B cell (primary cell): ENCODE data around the gene MAPK10. TPM values are rescaled to one million over a fixed set of nuclear protein-coding genes. Genes with fewer than 3 reads are reported as not detected.

Experiments used
- ATAC-seq: fragments of 200-7000 bp; cut with Tn5 transposase; one replicate; pipeline ENCODE4 v1.10.0; 2021; ENCODE audit warnings: low read depth, mild to moderate bottlenecking, moderate number of reproducible peaks, moderate library complexity
- CTCF ChIA-PET: fragments of 350-600 bp; sonication (Branson Sonifier 250); formaldehyde crosslinking; loops from one replicate; lab custom pipeline; 2021; ENCODE audit warnings: antibody characterized with exemption, inconsistent platforms; lab: Charles Lee
- POLR2A ChIA-PET: fragments of 350-600 bp; sonication (Branson Sonifier 250); formaldehyde crosslinking; loops from one replicate; lab custom pipeline; 2021; ENCODE audit warnings: antibody characterized with exemption; lab: Charles Lee
- DNase-seq: peaks from one replicate; pipeline ENCODE4 v3.0.0; 2013
- H2AFZ ChIP-seq: 2 replicates; pipeline ENCODE4 v1.6.1; 2012; ENCODE audit warnings: mild to moderate bottlenecking, low read depth, low read length; ENCODE audit not compliant: insufficient read depth, poor library complexity, severe bottlenecking
- H3K27ac ChIP-seq, 2 donors: 1 replicate in 1 of 2; 2 replicates in 1 of 2; pipeline ENCODE4 v1.5.1; 2012 to 2013; ENCODE audit warnings: low read length in 2 of 2, mild to moderate bottlenecking in 2 of 2, moderate library complexity in 1 of 2
- H3K27me3 ChIP-seq, 4 experiments: fragments of 200-600 bp in 1 of 4; sonication (generic) in 1 of 4; replicated peaks in 1 of 4; 1 replicate in 2 of 4; 2 replicates in 2 of 4; pipeline versions ENCODE4 v1.6.1 to v1.7.0; 2013 to 2016; ENCODE audit warnings: low read length in 3 of 4, mild to moderate bottlenecking in 2 of 4, mixed read lengths in 1 of 4, moderate library complexity in 1 of 4; ENCODE audit not compliant: insufficient read depth in 4 of 4, control insufficient read depth in 3 of 4; ENCODE audit errors: control extremely low read depth in 1 of 4
- H3K36me3 ChIP-seq, 2 experiments: replicated peaks in 1 of 2; 1 replicate in 1 of 2; 2 replicates in 1 of 2; pipeline versions ENCODE4 v1.6.1 to v1.7.1; 2013; ENCODE audit warnings: low read length in 1 of 2; ENCODE audit not compliant: insufficient read depth in 2 of 2, control insufficient read depth in 1 of 2; ENCODE audit errors: control extremely low read depth in 1 of 2, extremely low read depth in 1 of 2
- H3K4me1 ChIP-seq, 2 donors: fragments of 200-600 bp in 1 of 2; sonication (generic) in 1 of 2; 1 replicate in 1 of 2; 2 replicates in 1 of 2; pipeline versions ENCODE4 v1.5.1 to v1.6.1; 2013 to 2017; ENCODE audit warnings: low read length in 2 of 2; ENCODE audit not compliant: control insufficient read depth in 2 of 2, insufficient read depth in 2 of 2
- H3K4me2 ChIP-seq: replicated peaks from 2 replicates; pipeline ENCODE3; 2012; ENCODE audit warnings: mild to moderate bottlenecking, low read depth, low read length; ENCODE audit not compliant: poor library complexity, severe bottlenecking
- H3K4me3 ChIP-seq, 5 experiments: fragments of 200-600 bp in 1 of 5; sonication (generic) in 1 of 5; 1 replicate in 3 of 5; 2 replicates in 2 of 5; pipeline versions ENCODE4 v1.5.1 to v1.7.0; 2011 to 2016; ENCODE audit warnings: low read length in 4 of 5, mild to moderate bottlenecking in 4 of 5, low read depth in 2 of 5, control low read depth in 1 of 5, moderate library complexity in 1 of 5; ENCODE audit not compliant: insufficient read depth in 1 of 5; ENCODE audit errors: control extremely low read depth in 1 of 5, extremely low read depth in 1 of 5
- H3K79me2 ChIP-seq: fragments of 200-600 bp; sonication (generic); one replicate; pipeline ENCODE4 v1.6.0; 2016; ENCODE audit warnings: low read length; ENCODE audit not compliant: control insufficient read depth, insufficient read depth
- H3K9ac ChIP-seq: fragments of 200-600 bp; sonication (generic); 2 replicates; pipeline ENCODE4 v1.6.1; 2017; ENCODE audit warnings: mild to moderate bottlenecking, low read length, moderate library complexity
- H3K9me3 ChIP-seq, 3 donors: one replicate each; pipeline versions ENCODE4 v1.6.1 to v1.7.1; 2013; ENCODE audit warnings: low read length in 2 of 3; ENCODE audit not compliant: control insufficient read depth in 2 of 3, insufficient read depth in 1 of 3; ENCODE audit errors: control extremely low read depth in 1 of 3
- H4K20me1 ChIP-seq: 2 replicates; pipeline ENCODE4 v1.6.0; 2012; ENCODE audit warnings: mild to moderate bottlenecking, low read length; ENCODE audit not compliant: insufficient read depth, control insufficient read depth, poor library complexity, severe bottlenecking
- H3K27ac Mint-ChIP-seq: one replicate; pipeline ENCODE4 v1.8.0; 2021; ENCODE audit warnings: mixed read lengths
- H3K27me3 Mint-ChIP-seq: one replicate; pipeline ENCODE4 v1.8.0; 2021; ENCODE audit warnings: mixed read lengths
- H3K4me1 Mint-ChIP-seq: one replicate; pipeline ENCODE4 v1.8.0; 2021; ENCODE audit warnings: mixed read lengths
- H3K4me3 Mint-ChIP-seq: one replicate; pipeline ENCODE4 v1.8.0; 2021; ENCODE audit warnings: mixed read lengths
- H3K9me3 Mint-ChIP-seq: one replicate; pipeline ENCODE4 v1.8.0; 2022; ENCODE audit warnings: mixed read lengths; ENCODE audit not compliant: insufficient read depth
- EZH2 ChIP-seq: IDR thresholded peaks from 2 replicates; pipeline ENCODE4 v1.6.1; 2012; ENCODE audit warnings: borderline replicate concordance, low read depth, mild to moderate bottlenecking, moderate library complexity, low read length; ENCODE audit not compliant: insufficient read depth, poor library complexity, severe bottlenecking
- WGBS: methylation state at CpG from one replicate; pipeline ENCODE4 v1.1.5; 2013; ENCODE audit warnings: missing lambda C conversion rate; ENCODE audit not compliant: insufficient coverage; 5-methylcytosine and 5-hydroxymethylcytosine counted together
- intact Hi-C: fragments of 100-400 bp; cut with micrococcal nuclease; formaldehyde crosslinking; loops from one replicate; pipeline ENCODE4 v1.10.0; 2022
- polyA plus RNA-seq: library from polyadenylated mRNA; depleted of rRNA; stranded (reverse); fragments of >200 nt; gene quantifications from 2 replicates; pipeline ENCODE4 v1.2.3, GENCODE V29; 2012
- total RNA-seq, 2 donors: library from RNA; stranded (reverse); fragments of 120-200 nt in 1 of 2; gene quantifications; 1 replicate in 1 of 2; 2 replicates in 1 of 2; pipeline versions ENCODE4 v1.2.3 to v1.2.4, GENCODE V29; 2013 to 2022
- TF ChIP-seq, protein P1 (sequence below): fragments of 200-600 bp; IDR thresholded peaks from one replicate; pipeline ENCODE4 v1.8.0; 2022; ENCODE audit warnings: antibody characterized with exemption, mild to moderate bottlenecking

The MAPK10 gene
- total and polyA plus RNA-seq, 2 donors (not counting 1 experiment from before 2014, with no cell fraction given): 0.03 to 3.1 TPM

DNA sequence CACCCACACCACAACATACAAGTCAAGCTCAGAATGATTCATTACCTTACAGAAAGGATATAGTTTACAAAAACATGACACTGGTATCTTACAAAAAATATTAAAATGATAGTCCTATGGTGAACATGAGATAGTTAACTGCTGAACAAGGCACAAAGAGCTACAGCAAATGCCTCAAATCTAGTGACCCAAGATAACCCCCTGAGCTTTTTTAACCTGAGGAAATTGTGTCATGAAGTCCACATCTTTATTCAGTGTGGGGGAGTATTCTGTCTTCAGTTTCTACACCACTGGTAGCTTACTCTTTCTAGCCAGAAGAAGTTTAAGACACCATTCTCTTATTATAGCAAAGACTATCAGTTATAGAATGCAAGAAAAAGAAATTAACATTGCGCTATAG lies 218.7 kb downstream of the MAPK10 start:
- intact Hi-C loops: no loop called here
- ChIA-PET POLR2A (no interaction called here), CTCF (no interaction called here)
- WGBS: no CpG with 5 or more reads among the region's 1 CpG
- no peaks in the 10 kb centered on the region for H3K27me3 ChIP-seq
- no peak overlapping the region for H3K27ac ChIP-seq
- no peak for DNase-seq
- ATAC-seq: no peak
- no peaks in the 10 kb centered on the region for H4K20me1 ChIP-seq
- H3K9ac ChIP-seq: no peak overlapping the region
- H3K9me3 ChIP-seq: no peaks in the 10 kb centered on the region
- H2AFZ ChIP-seq: no peak overlapping the region
- Mint-ChIP-seq H3K9me3 (no peaks in the 10 kb centered on the region), H3K4me1 (no peaks in the 10 kb centered on the region), H3K27ac (no peak overlapping the region), H3K27me3 (no peaks in the 10 kb centered on the region), H3K4me3 (no peak overlapping the region)
- H3K4me2 ChIP-seq: no peak overlapping the region
- no peak for TF ChIP-seq EZH2
- TF ChIP-seq, protein P1, sequence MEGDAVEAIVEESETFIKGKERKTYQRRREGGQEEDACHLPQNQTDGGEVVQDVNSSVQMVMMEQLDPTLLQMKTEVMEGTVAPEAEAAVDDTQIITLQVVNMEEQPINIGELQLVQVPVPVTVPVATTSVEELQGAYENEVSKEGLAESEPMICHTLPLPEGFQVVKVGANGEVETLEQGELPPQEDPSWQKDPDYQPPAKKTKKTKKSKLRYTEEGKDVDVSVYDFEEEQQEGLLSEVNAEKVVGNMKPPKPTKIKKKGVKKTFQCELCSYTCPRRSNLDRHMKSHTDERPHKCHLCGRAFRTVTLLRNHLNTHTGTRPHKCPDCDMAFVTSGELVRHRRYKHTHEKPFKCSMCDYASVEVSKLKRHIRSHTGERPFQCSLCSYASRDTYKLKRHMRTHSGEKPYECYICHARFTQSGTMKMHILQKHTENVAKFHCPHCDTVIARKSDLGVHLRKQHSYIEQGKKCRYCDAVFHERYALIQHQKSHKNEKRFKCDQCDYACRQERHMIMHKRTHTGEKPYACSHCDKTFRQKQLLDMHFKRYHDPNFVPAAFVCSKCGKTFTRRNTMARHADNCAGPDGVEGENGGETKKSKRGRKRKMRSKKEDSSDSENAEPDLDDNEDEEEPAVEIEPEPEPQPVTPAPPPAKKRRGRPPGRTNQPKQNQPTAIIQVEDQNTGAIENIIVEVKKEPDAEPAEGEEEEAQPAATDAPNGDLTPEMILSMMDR: no peak
- no peaks in the 10 kb centered on the region for H3K4me1 ChIP-seq
- no peaks in the 10 kb centered on the region for H3K36me3 ChIP-seq
- no peaks in the 10 kb centered on the region for H3K79me2 ChIP-seq
- no peak overlapping the region for H3K4me3 ChIP-seq

DNA sequence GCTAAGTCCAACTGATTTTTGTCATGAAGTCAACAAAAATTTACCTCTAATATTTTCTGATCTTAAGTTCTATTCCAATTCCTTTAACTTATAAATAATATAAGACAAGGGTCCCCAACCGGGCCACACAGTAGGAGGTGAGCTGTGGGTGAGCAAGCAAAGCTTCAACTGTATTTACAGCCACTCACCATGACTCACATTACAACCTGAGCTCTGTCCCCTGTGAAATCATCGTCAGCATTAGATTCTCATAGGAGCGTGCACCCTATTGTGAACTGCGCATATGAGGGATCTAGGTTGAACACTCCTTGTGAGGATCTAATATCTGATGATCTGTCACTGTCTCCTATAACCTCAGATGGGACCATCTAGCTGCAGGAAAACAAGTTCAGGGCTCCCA lies 227.4 kb downstream of the MAPK10 start:
- Histone ChIP-seq H3K4me2 (no peak overlapping the region), H3K36me3 (no peaks in the 10 kb centered on the region), H4K20me1 (no peaks in the 10 kb centered on the region), H3K79me2 (no peaks in the 10 kb centered on the region), H3K4me1 (no peaks in the 10 kb centered on the region), H2AFZ (no peak overlapping the region), H3K9ac (no peak overlapping the region), H3K9me3 (peaks cover 0 to 3% (median 0%) of the 10 kb centered on the region in 3 donors), H3K4me3 (no peak overlapping the region), H3K27me3 (no peaks in the 10 kb centered on the region), H3K27ac (no peak overlapping the region)
- Mint-ChIP-seq H3K9me3 (peaks cover 2% of the 10 kb centered on the region), H3K27ac (no peak overlapping the region), H3K4me1 (no peaks in the 10 kb centered on the region), H3K27me3 (peaks cover 3% of the 10 kb centered on the region), H3K4me3 (no peak overlapping the region)
- POLR2A ChIA-PET: no interaction called here
- intact Hi-C loops: no loop called here
- ATAC-seq: no peak
- no peak for DNase-seq
- no CpG with 5 or more reads among the region's 4 CpGs for WGBS
- TF ChIP-seq, protein P1: no peak
- TF ChIP-seq EZH2: no peak
- CTCF ChIA-PET: no interaction called here
